T-cell (primary cell): ENCODE data around the gene ARHGAP22. TPM values are rescaled to one million over a fixed set of nuclear protein-coding genes. Genes with fewer than 3 reads are reported as not detected.
A peak's percentile ranks its signal among the peaks of the same experiment; 100 is the strongest.

Source experiments
- ATAC-seq, 4 experiments: fragments of 200-7000 bp in 3 of 4; fragments of 150-1000 bp in 1 of 4; cut with Tn5 transposase; replicated peaks in 1 of 4; 1 replicate in 3 of 4; 2 replicates in 1 of 4; pipeline ENCODE4 v1.10.0; 2021; ENCODE audit warnings: moderate library complexity in 3 of 4, mild to moderate bottlenecking in 2 of 4, moderate number of reproducible peaks in 1 of 4
- CTCF ChIA-PET, 2 donors: fragments of 300-600 bp; sonication (Branson Sonifier 250); formaldehyde crosslinking; loops; one replicate each; lab custom pipeline; 2022; ENCODE audit warnings: antibody characterized with exemption in 2 of 2; lab: Charles Lee
- POLR2A ChIA-PET, 2 donors: fragments of 300-600 bp; sonication (Branson Sonifier 250); formaldehyde crosslinking; loops; one replicate each; lab custom pipeline; 2022; ENCODE audit warnings: antibody characterized with exemption in 2 of 2; lab: Charles Lee
- DNase-seq, 35 experiments: peaks; one replicate each; pipeline versions ENCODE4 v3.0.0 to v3.0.0-alpha.2; 2013 to 2023
- H3K27ac ChIP-seq: one replicate; pipeline ENCODE4 v1.5.1; 2013; ENCODE audit warnings: low read length
- H3K27me3 ChIP-seq, 2 experiments: replicated peaks in 1 of 2; 1 replicate in 1 of 2; 2 replicates in 1 of 2; pipeline versions ENCODE4 v1.6.1 to v1.7.0; 2013; ENCODE audit warnings: low read length in 1 of 2, mixed read lengths in 1 of 2; ENCODE audit not compliant: control insufficient read depth in 2 of 2, insufficient read depth in 2 of 2; ENCODE audit errors: extremely low read depth in 1 of 2
- H3K36me3 ChIP-seq, 2 donors: 1 replicate in 1 of 2; 2 replicates in 1 of 2; pipeline versions ENCODE4 v1.6.1 to v1.7.0; 2013; ENCODE audit warnings: low read length in 1 of 2; ENCODE audit not compliant: control insufficient read depth in 2 of 2, insufficient read depth in 1 of 2; ENCODE audit errors: extremely low read depth in 1 of 2
- H3K4me1 ChIP-seq, 2 experiments: 1 replicate in 1 of 2; 2 replicates in 1 of 2; pipeline versions ENCODE4 v1.6.1 to v1.7.0; 2013; ENCODE audit warnings: low read length in 2 of 2, mixed read lengths in 1 of 2; ENCODE audit not compliant: insufficient read depth in 2 of 2, control insufficient read depth in 1 of 2; ENCODE audit errors: extremely low read depth in 1 of 2
- H3K4me3 ChIP-seq, 2 donors: 1 replicate in 1 of 2; 2 replicates in 1 of 2; pipeline versions ENCODE4 v1.5.1 to v1.7.0; 2013; ENCODE audit warnings: mild to moderate bottlenecking in 2 of 2, low read length in 1 of 2, moderate library complexity in 1 of 2; ENCODE audit not compliant: control insufficient read depth in 1 of 2; ENCODE audit errors: extremely low read depth in 1 of 2
- H3K9me3 ChIP-seq: 2 replicates; pipeline ENCODE4 v1.7.0; 2013
- H3K27ac Mint-ChIP-seq, 2 donors: one replicate each; pipeline ENCODE4 v1.8.0; 2020 to 2021; ENCODE audit warnings: mild to moderate bottlenecking in 2 of 2, mixed read lengths in 2 of 2
- H3K27me3 Mint-ChIP-seq, 2 donors: one replicate each; pipeline ENCODE4 v1.8.0; 2021 to 2022; ENCODE audit warnings: mixed read lengths in 2 of 2
- H3K36me3 Mint-ChIP-seq: one replicate; pipeline ENCODE4 v1.8.0; 2021; ENCODE audit warnings: mixed read lengths
- H3K4me1 Mint-ChIP-seq, 3 donors: one replicate each; pipeline ENCODE4 v1.8.0; 2020 to 2022; ENCODE audit warnings: mixed read lengths in 3 of 3, mild to moderate bottlenecking in 1 of 3
- H3K4me3 Mint-ChIP-seq, 3 donors: one replicate each; pipeline ENCODE4 v1.8.0; 2020 to 2022; ENCODE audit warnings: mild to moderate bottlenecking in 3 of 3, mixed read lengths in 3 of 3, moderate library complexity in 3 of 3
- H3K9me3 Mint-ChIP-seq, 3 donors: one replicate each; pipeline ENCODE4 v1.8.0; 2020 to 2022; ENCODE audit warnings: mixed read lengths in 3 of 3
- WGBS: methylation state at CpG from one replicate; pipeline ENCODE4 v1.1.5; 2013; ENCODE audit warnings: missing lambda C conversion rate; ENCODE audit not compliant: insufficient coverage; 5-methylcytosine and 5-hydroxymethylcytosine counted together
- total RNA-seq, 35 experiments: library from RNA in 6 of 35; stranded (reverse) in 6 of 35; fragments of 120-200 nt in 1 of 35; gene quantifications; one replicate each; pipeline versions ENCODE4 v1.2.1 to v1.2.4 and lab custom pipeline; 2013 to 2026

The ARHGAP22 gene
- total RNA-seq, 5 donors from 2014 or later (not counting 1 experiment from before 2014, with no cell fraction given) = 0.33 to 2.2 (median 0.60) TPM

GRCh38 chr10:48501787-48502771, 102.8 kb downstream of the ARHGAP22 start:
- H3K9me3 ChIP-seq = no peaks in the 10 kb centered on the region
- no peak overlapping the region for H3K27ac ChIP-seq
- no peaks in the 10 kb centered on the region for H3K4me1 Mint-ChIP-seq
- H3K27ac Mint-ChIP-seq = no peak overlapping the region
- 86% methylated on average over 5 of the region's 6 CpGs for WGBS
- CTCF ChIA-PET = no interaction called here
- H3K4me3 ChIP-seq = no peak overlapping the region
- ATAC-seq (peak in 1 of 4 experiments; percentile 3), DNase-seq (no peak)
- H3K27me3 Mint-ChIP-seq = peaks cover 0 to 9% of the 10 kb centered on the region in 2 donors
- no peaks in the 10 kb centered on the region for H3K4me1 ChIP-seq
- H3K36me3 Mint-ChIP-seq = no peaks in the 10 kb centered on the region
- POLR2A ChIA-PET = no interaction called here
- no peaks in the 10 kb centered on the region for H3K9me3 Mint-ChIP-seq
- H3K36me3 ChIP-seq = no peaks in the 10 kb centered on the region
- H3K27me3 ChIP-seq = peaks cover 0 to 30% of the 10 kb centered on the region in 2 experiments
- no peak overlapping the region for H3K4me3 Mint-ChIP-seq

GRCh38 chr10:48501226-48501625, 103.6 kb downstream of the ARHGAP22 start:
- no peaks in the 10 kb centered on the region for H3K4me1 Mint-ChIP-seq
- no peak overlapping the region for H3K4me3 Mint-ChIP-seq
- Histone ChIP-seq H3K9me3 (no peaks in the 10 kb centered on the region), H3K4me3 (no peak overlapping the region), H3K36me3 (no peaks in the 10 kb centered on the region), H3K27ac (no peak overlapping the region), H3K4me1 (no peaks in the 10 kb centered on the region), H3K27me3 (peaks cover 0 to 34% of the 10 kb centered on the region in 2 experiments)
- POLR2A ChIA-PET = no interaction called here
- DNase-seq = no peak
- H3K36me3 Mint-ChIP-seq = no peaks in the 10 kb centered on the region
- H3K27ac Mint-ChIP-seq = no peak overlapping the region
- CTCF ChIA-PET = no interaction called here
- ATAC-seq = no peak
- peaks cover 0 to 9% of the 10 kb centered on the region in 2 donors for H3K27me3 Mint-ChIP-seq
- H3K9me3 Mint-ChIP-seq = no peaks in the 10 kb centered on the region
- 80% methylated on average over 1 of the region's 2 CpGs for WGBS

GRCh38 chr10:48500771-48501170, 104.1 kb downstream of the ARHGAP22 start:
- Histone ChIP-seq H3K4me1 (no peaks in the 10 kb centered on the region), H3K27me3 (peaks cover 0 to 35% of the 10 kb centered on the region in 2 experiments), H3K9me3 (no peaks in the 10 kb centered on the region), H3K27ac (no peak overlapping the region), H3K36me3 (no peaks in the 10 kb centered on the region), H3K4me3 (no peak overlapping the region)
- ChIA-PET CTCF (no interaction called here), POLR2A (no interaction called here)
- no peak overlapping the region for H3K27ac Mint-ChIP-seq
- no peak overlapping the region for H3K4me3 Mint-ChIP-seq
- H3K4me1 Mint-ChIP-seq = no peaks in the 10 kb centered on the region
- H3K9me3 Mint-ChIP-seq = no peaks in the 10 kb centered on the region
- ATAC-seq (no peak), DNase-seq (no peak)
- peaks cover 0 to 6% of the 10 kb centered on the region in 2 donors for H3K27me3 Mint-ChIP-seq
- WGBS = no CpG with 5 or more reads among the region's 4 CpGs
- no peaks in the 10 kb centered on the region for H3K36me3 Mint-ChIP-seq

- H3K27ac Mint-ChIP-seq = no peak overlapping the region
- no peaks in the 10 kb centered on the region for H3K36me3 ChIP-seq
- no peaks in the 10 kb centered on the region for H3K36me3 Mint-ChIP-seq
- peaks cover 2 to 6% of the 10 kb centered on the region in 2 experiments for H3K4me1 ChIP-seq
- peaks cover 9 to 12% (median 10%) of the 10 kb centered on the region in 3 donors for H3K4me1 Mint-ChIP-seq
- no peaks in the 10 kb centered on the region for H3K9me3 Mint-ChIP-seq
- peaks cover 0 to 36% of the 10 kb centered on the region in 2 experiments for H3K27me3 ChIP-seq
- no peak overlapping the region for H3K4me3 ChIP-seq
- ChIA-PET CTCF (no interaction called here), POLR2A (no interaction called here)
- ATAC-seq (no peak), DNase-seq (no peak)
- H3K4me3 Mint-ChIP-seq = no peak overlapping the region
- peaks cover 0 to 17% of the 10 kb centered on the region in 2 donors for H3K27me3 Mint-ChIP-seq
- 80% methylated on average over 4 of the region's 11 CpGs for WGBS
- H3K9me3 ChIP-seq = no peaks in the 10 kb centered on the region
- H3K27ac ChIP-seq = no peak overlapping the region
Observed at GRCh38 chr10:48498940-48499510, 105.8 kb downstream of the ARHGAP22 start.

GRCh38 chr10:48497780-48498770, 106.8 kb downstream of the ARHGAP22 start:
- H3K4me1 Mint-ChIP-seq = peaks cover 9 to 22% (median 17%) of the 10 kb centered on the region in 3 donors
- no peaks in the 10 kb centered on the region for H3K9me3 Mint-ChIP-seq

More at GRCh38 chr10:48497780-48498770, 106.8 kb downstream of the ARHGAP22 start:
- no peak for DNase-seq
- H3K36me3 Mint-ChIP-seq = no peaks in the 10 kb centered on the region
- ChIA-PET POLR2A (no interaction called here), CTCF (no interaction called here)
- H3K4me3 Mint-ChIP-seq = no peak overlapping the region
- Histone ChIP-seq H3K27me3 (peaks cover 0 to 45% of the 10 kb centered on the region in 2 experiments), H3K9me3 (no peaks in the 10 kb centered on the region), H3K27ac (no peak overlapping the region), H3K36me3 (no peaks in the 10 kb centered on the region), H3K4me1 (peaks cover 2 to 6% of the 10 kb centered on the region in 2 experiments), H3K4me3 (no peak overlapping the region)
- no peak overlapping the region for H3K27ac Mint-ChIP-seq
- peaks cover 0 to 26% of the 10 kb centered on the region in 2 donors for H3K27me3 Mint-ChIP-seq
- WGBS = 74% methylated on average over 7 of the region's 17 CpGs
- ATAC-seq = no peak
